Measurements from ENCODE around the gene ZNF684.
"Not testable (repeated sequence)": the region's sequence is repeated elsewhere in the genome, so short reads cannot be mapped to it uniquely, and the experiment has no call there.

ZNF684 gene
- long read RNA-seq, donor 1, transcript ZNF684-203 (5 exons, 2,097 nt) = major isoform, 6 of 6 reads
- long read RNA-seq, donor 1, partial matches to known transcripts = 0 of 6 reads
- long read RNA-seq, donor 1, other reads (novel, unspliced or antisense) = 0 of 6 reads
- long read RNA-seq, donor 2, partial matches to known transcripts = 0 of 5 reads
- long read RNA-seq, donor 2, other reads (novel, unspliced or antisense) = 0 of 5 reads
- long read RNA-seq, donor 3, partial matches to known transcripts = 0 of 2 reads
- long read RNA-seq, donor 3, other reads (novel, unspliced or antisense) = 0 of 2 reads
- long read RNA-seq, donor 4, partial matches to known transcripts = 0 of 2 reads
- long read RNA-seq, donor 4, other reads (novel, unspliced or antisense) = 0 of 2 reads
- long read RNA-seq, donor 5, partial matches to known transcripts = 0 of 3 reads
- long read RNA-seq, donor 5, other reads (novel, unspliced or antisense) = 0 of 3 reads
- long read RNA-seq, donor 6, partial matches to known transcripts = 0 of 4 reads
- long read RNA-seq, donor 6, other reads (novel, unspliced or antisense) = 0 of 4 reads
- long read RNA-seq, donor 7, partial matches to known transcripts = 0 of 3 reads
- long read RNA-seq, donor 7, other reads (novel, unspliced or antisense) = 0 of 3 reads
- long read RNA-seq, donor 8, partial matches to known transcripts = 0 of 1 reads
- long read RNA-seq, donor 8, other reads (novel, unspliced or antisense) = 0 of 1 reads

GRCh38 chr1:40531381-40532061 is at the start of gene ZNF684:
TSS of gene ZNF684 (plus strand) at chr1:40531637. CDS start at chr1:40533167, 1,530 bp downstream.
- peak; percentile 89 for DNase-seq

DNA sequence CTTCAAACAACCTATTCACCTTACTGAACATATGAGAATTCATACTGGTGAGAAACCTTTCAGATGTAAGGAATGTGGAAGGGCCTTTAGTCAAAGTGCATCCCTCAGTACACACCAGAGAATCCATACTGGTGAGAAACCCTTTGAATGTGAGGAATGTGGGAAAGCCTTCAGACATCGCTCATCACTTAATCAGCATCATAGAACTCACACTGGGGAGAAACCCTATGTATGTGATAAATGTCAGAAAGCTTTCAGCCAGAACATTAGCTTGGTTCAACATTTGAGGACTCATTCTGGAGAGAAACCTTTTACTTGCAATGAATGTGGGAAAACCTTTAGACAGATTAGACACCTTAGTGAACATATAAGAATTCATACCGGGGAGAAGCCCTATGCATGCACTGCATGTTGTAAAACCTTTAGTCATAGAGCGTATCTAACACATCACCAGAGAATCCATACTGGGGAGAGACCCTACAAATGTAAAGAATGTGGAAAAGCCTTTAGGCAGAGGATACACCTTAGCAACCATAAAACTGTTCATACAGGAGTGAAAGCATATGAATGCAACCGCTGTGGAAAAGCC is 36.0 kb upstream of the ZNF684 start:
- no peak for DNase-seq

- DNase-seq = not testable (repeated sequence)
These were observed 28.8 kb upstream of the ZNF684 start for GRCh38 chr1:40502651-40503050.

GRCh38 chr1:40507973-40508372 is 23.5 kb upstream of the ZNF684 start:
- no peak for DNase-seq

DNA sequence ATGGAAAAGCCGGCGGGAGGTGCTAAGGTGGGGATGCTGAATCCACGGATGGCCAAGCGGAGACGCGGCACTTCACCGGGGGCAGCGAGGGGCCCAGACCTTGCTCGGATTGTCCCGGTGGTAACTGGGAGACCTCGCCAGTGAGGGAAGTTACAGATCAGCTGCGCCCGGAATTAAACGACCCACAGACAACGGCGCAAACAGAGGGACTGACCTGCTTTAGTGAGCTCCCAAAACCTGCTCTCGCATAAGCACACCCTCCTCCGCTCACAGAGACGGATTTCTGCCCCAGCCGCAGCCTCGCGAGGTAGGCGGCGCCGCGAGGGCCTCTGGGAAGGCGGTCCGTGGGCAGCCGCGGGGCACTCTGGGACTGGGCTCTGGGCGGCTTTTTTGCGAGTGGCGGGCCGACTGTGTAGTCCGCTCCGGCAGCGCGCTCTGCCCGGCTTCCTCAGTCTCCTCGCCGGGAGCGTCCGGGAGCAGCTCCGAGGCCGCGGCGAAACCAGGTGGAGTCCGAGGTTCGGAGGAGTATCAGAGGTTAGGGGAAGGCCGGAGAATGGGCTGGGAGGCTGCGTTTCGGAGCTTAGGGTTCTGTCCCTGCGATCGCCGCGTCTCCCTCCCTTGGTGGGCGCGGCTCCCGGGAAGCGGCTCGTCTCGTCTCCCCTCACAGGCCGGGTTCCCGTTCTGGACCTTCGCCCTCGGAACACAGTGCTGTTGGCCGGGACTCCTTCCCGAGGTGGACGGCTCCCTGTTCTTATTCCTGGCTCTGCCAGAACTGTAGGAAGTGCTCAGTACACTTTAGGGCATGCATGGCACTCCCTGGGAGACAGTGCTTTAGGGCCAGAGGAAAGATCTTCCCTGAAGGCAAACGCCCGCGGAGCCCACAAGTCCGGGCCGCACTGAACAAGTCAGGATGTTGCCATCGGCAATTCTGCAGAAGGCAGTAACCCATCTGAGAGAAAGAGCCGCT is 22.8 kb upstream of the ZNF684 start, which contains the start of gene EXO5:
Gene EXO5 (plus strand): TSS at position 393 of the 967 bp plus-strand sequence. CDS start 5,778 bp downstream, outside the sequence.
- peak; percentile 87 for DNase-seq

- no peak for DNase-seq
These were observed 11.9 kb upstream of the ZNF684 start for GRCh38 chr1:40519517-40519916.

DNA sequence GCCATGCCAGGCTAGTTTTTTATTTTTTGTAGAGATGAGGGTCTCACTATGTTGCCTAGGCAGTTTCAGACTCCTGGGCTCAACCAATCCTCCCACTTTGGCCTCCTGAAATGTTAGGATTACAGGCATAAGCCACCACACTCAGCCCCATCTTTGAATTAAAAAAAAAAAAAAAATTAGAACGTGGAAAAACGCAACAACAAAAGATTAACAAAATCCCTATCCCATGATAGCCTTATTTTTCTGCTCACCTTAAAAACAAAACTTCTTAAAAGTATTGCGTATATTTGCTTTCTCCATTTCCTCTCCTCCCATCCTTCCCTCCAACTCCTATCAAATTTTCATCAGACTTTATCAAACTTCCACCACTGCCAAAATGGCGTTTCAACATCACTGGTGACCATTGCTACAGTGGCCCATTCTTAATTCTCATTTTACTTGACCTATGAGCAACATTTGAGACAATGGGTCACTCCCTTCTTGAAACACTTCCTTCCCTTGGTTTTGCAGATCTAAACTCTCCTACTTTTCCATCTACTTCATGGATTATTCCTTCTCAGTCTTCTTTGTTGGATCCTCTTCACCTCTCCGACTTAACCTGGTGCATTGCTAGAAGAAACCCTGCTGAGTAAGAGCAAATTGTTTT is 579 bp upstream of the ZNF684 start:
- peak; percentile 2 for DNase-seq

- no peak for DNase-seq
These were observed 589 bp downstream of the ZNF684 start for GRCh38 chr1:40532062-40532389.

DNA sequence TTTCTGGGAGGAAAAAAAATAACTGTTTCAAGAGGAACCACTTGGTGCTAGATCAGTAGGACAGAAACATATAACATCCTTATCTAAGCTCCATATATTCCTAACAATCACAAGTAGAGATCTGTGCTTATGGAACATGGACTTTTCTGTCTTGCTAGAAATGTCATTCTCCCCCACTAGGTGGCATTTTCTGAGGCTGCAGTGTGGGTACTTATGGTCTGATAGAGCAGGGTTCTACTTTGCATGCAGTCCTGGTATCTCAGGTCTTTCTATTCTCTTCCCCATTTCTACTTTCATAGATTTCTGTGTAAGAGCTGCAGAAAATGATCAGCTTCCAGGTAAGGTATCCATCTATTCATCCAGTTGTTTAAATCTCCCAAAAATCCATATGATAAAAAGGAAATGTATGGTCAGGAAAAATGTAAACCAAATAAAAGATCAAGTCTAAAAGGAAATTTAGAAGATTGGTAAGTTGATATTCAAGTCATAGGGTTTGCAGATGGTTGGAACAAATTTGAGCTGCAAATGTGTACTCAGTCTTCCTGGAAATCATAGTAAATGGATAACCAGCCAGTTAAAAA is 1.5 kb downstream of the ZNF684 start:
- peak; percentile 6 for DNase-seq

GRCh38 chr1:40534589-40534988 is 3.2 kb downstream of the ZNF684 start:
- no peak for DNase-seq

- DNase-seq = no peak
These were observed 4.3 kb downstream of the ZNF684 start for GRCh38 chr1:40535732-40536131.

DNA sequence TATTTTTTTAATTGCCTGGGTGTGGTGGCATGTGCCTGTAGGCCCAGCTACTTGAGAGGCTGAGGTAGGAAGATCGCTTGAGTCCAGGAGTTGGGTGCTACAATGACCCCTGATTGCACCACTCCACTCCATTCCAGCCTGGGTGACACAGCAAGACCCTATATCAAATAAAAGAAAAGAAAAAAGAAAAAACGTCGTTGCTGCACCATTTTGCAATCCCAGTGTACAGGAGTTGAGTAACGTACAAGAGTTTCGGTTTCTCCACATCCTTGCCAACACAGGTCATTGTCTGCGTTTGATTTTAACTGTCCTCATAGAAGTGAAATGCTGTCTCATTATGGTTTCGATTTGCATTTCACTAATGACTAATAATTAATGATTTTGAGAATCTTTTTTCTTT is 7.9 kb downstream of the ZNF684 start:
- no peak for DNase-seq

- DNase-seq = no peak
These were observed 15.5 kb downstream of the ZNF684 start for GRCh38 chr1:40546957-40547356.

- no peak for DNase-seq
These were observed 21.6 kb downstream of the ZNF684 start for GRCh38 chr1:40553017-40553416.

DNA sequence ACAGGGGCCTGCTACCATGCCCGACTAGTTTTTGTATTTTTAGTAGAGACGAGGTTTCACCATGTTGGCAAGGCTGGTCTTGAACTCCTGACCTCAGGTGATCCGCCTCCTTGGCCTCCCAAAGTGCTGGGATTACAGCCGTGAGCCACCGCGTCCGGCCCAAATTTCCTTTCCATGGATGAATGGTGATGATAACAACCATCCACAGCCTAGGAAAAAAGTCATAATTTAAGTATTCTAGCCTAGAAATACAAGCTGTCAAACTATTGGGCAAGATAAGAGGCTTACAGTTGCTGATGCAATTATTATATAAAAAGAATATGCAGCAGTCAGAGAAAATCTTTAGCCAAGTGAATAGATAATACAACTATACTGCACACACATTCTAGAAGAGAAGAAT is 23.4 kb downstream of the ZNF684 start:
- DNase-seq = not testable (repeated sequence)

GRCh38 chr1:40556121-40556520 is 24.7 kb downstream of the ZNF684 start:
- DNase-seq = no peak

DNA sequence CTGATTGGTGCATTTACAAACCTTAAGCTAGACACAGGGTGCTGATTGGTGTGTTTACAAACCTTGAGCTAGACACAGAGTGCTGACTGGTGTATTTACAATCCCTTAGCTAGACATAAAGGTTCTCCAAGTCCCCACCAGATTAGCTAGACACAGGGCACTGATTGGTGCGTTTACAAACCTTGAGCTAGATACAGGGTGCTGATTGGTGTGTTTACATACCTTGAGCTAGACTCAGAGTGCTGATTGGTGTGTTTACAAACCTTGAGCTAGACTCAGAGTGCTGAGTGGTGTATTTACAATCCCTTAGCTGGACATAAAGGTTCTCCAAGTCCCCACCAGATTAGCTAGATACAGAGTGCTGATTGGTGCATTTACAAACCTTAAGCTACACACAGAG is 26.8 kb downstream of the ZNF684 start:
- not testable (repeated sequence) for DNase-seq

GRCh38 chr1:40562185-40562584 is 30.7 kb downstream of the ZNF684 start:
- DNase-seq = no peak

DNA sequence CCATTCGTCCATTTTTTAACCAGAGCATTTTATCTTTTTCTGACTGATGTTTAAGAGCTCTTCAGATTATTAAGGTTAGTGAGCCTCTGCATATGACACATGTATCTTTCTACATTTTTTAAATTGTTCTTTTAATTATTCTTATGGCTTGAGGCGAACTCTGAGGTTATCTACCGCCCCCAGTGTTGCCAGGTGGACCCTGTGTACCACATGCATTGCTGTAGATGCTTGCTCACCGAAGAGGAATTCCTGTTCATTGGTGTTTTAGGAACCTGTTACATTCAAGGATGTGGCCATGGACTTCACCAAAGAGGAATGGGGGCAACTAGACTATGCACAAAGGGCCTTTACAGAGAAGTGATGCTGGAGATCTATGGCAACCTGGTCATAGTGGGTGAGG is 31.8 kb downstream of the ZNF684 start:
- DNase-seq = no peak

DNA sequence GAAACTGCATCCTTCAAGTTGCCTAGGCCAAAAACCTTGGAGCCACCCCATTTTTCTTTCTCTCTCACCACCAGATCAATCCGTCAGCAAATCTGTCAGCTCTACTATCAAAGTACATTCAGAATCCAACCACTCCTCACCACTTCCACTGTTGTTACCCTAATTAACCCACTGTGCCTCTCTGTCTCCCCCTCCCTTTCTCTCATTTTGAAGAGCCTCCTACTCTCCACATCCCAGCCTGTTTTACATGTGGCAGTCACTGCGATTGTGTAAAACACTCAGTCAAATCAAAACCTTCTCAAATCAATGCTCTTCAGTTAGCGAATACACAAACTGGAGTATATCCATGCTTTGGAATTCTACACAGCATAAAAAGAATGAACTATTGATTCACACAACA is 33.1 kb downstream of the ZNF684 start:
- DNase-seq = no peak

DNA sequence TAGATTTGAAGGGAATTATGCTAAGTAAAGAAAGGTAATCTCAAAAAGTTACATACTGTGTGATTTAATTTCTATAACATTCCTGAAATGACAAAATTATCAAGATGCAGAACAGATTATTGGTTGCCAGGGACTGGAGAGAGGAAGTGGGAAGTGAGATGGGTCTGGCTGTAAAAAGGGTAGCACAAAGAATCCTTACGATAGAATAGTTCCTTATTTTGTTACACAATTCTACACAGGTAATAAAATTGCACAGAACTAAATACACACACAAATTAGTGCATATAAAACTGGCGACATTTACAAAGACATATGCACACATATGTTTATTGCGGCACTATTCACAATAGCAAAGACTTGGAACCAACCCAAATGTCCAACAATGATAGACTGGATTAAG is 33.5 kb downstream of the ZNF684 start:
- DNase-seq = no peak

Measured in right kidney (tissue), 9 donors.